HUES64 (cell line): ENCODE data around the gene RAB25.
"Not testable (repeated sequence)": the region's sequence is repeated elsewhere in the genome, so short reads cannot be mapped to it uniquely, and the experiment has no call there.

Source experiments
- H3K27ac ChIP-seq: 2 replicates; pipeline ENCODE4 v1.7.0; 2013; ENCODE audit warnings: low read depth, low read length, inconsistent platforms
- H3K27me3 ChIP-seq: 2 replicates; pipeline ENCODE4 v1.6.1; 2013; ENCODE audit warnings: mild to moderate bottlenecking, low read length; ENCODE audit not compliant: insufficient read depth
- H3K36me3 ChIP-seq: 2 replicates; pipeline ENCODE4 v1.6.1; 2013; ENCODE audit warnings: mild to moderate bottlenecking, low read length; ENCODE audit not compliant: insufficient read depth
- H3K4me1 ChIP-seq: 2 replicates; pipeline ENCODE4 v1.6.1; 2013; ENCODE audit warnings: mild to moderate bottlenecking, low read length, moderate library complexity; ENCODE audit not compliant: insufficient read depth
- H3K4me3 ChIP-seq: 2 replicates; pipeline ENCODE4 v1.5.1; 2013; ENCODE audit warnings: mild to moderate bottlenecking, low read length, moderate library complexity
- H3K9ac ChIP-seq: 2 replicates; pipeline ENCODE4 v1.6.1; 2013; ENCODE audit warnings: mild to moderate bottlenecking, low read depth, low read length
- H3K9me3 ChIP-seq: 2 replicates; pipeline ENCODE4 v1.6.1; 2013; ENCODE audit warnings: low read depth, low read length; ENCODE audit not compliant: insufficient read depth
- WGBS: fragments of 150-250, 120-280 bp; methylation state at CpG from one replicate; pipeline ENCODE4 v1.1.7; 2013; ENCODE audit warnings: missing lambda C conversion rate; 5-methylcytosine and 5-hydroxymethylcytosine counted together

The RAB25 gene

DNA sequence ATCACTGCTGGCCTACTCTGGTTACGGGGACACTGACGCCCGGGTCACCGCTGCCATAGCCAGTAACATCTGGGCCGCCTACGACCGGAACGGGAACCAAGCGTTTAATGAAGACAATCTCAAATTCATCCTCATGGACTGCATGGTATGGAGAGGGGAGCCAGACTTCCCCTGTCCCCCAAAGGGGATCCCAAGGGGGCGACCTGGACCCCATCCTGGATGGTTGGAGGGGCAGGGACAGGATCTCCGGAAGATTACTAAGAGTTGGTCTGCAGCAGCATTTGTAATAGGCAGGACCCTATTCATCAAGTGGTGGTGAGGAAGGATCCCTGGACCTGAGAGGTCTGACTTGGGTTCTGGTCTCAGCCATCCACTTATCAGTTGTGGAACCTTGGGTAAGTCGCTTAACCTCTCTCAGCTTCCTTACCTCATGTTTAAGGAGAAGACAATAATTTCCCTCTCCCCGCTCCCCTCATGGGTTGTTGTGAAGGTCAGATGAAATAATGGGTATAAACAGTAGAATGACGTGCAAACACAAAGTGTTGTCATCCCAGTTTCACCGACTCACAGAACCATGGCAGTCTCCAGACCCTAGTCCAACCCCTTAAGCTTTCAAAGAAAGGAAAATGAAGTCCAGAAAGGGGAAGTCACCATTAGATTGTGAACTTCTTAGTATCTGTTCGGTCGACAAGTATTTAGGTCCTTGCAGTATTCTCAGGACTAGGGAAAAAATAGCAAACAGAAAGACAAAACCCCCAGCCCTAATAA is 5.5 kb upstream of the RAB25 start:
- Histone ChIP-seq H3K4me1 (peaks cover 4% of the 10 kb centered on the region; the same call in 1 of the 2 replicates), H3K9me3 (no peaks in the 10 kb centered on the region), H3K36me3 (peaks cover 21% of the 10 kb centered on the region), H3K4me3 (peak overlapping the region; percentile 93), H3K9ac (peak overlapping the region; percentile 73), H3K27me3 (no peaks in the 10 kb centered on the region), H3K27ac (no peak overlapping the region)
- WGBS: 28% methylated on average over 16 of the region's 17 CpGs

GRCh38 chr1:156056326-156056849 is 4.6 kb upstream of the RAB25 start:
- H3K27ac ChIP-seq: no peak overlapping the region
- H3K4me1 ChIP-seq: peaks cover 4% of the 10 kb centered on the region; the same call in 1 of the 2 replicates
- peaks cover 18% of the 10 kb centered on the region for H3K36me3 ChIP-seq
- no peaks in the 10 kb centered on the region for H3K27me3 ChIP-seq
- H3K9ac ChIP-seq: no peak overlapping the region
- WGBS: 96% methylated on average over 1 of the region's 1 CpG
- no peak overlapping the region for H3K4me3 ChIP-seq
- H3K9me3 ChIP-seq: no peaks in the 10 kb centered on the region

DNA sequence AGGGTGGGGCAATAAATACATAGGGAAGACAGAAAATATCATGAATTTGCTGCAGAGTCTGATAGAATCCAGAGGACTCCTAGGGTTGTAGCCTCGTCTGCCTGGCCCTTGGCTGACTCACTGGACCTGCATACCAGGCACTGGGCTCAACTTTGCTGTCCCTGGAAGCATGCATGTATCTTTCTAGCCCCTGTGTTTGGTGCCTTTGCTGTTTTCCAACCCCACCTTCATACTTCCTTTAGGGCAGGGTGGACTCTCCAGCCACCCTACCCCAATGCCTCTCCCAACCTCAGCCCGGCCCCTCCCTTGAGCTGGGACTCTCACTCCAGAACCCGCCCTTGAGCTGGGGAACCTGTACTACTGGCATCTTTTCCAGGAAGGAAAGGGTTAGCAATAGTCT is 1.2 kb downstream of the RAB25 start:
- Histone ChIP-seq H3K27ac (no peak overlapping the region), H3K4me3 (peak overlapping the region; percentile 56; the same call in 1 of the 2 replicates), H3K9me3 (no peaks in the 10 kb centered on the region), H3K36me3 (peaks cover 10% of the 10 kb centered on the region), H3K9ac (no peak overlapping the region), H3K4me1 (peaks cover 16% of the 10 kb centered on the region; the same call in 1 of the 2 replicates), H3K27me3 (no peaks in the 10 kb centered on the region)
- WGBS: 67% methylated on average over 3 of the region's 3 CpGs

DNA sequence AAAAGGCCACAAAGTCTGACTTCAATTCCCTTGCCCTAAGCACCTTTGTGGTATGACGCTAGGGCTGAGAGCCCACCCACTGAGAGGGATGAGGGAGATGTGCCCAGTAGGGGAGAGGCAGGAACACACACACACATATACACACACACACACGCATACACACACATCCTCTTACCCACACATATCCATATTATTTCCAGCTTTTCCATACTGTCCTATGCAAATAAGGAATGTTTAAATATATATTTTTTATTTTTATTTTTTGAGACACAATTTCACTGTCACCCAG is 3.0 kb downstream of the RAB25 start:
- no peak overlapping the region for H3K27ac ChIP-seq
- H3K36me3 ChIP-seq: 0 out of 2 replicates have a peak, but pooled peaks cover 3% of the 10 kb centered on the region
- H3K4me1 ChIP-seq: peaks cover 16% of the 10 kb centered on the region; the same call in 1 of the 2 replicates
- 0% methylated on average over 1 of the region's 2 CpGs for WGBS
- H3K9me3 ChIP-seq: no peaks in the 10 kb centered on the region
- H3K27me3 ChIP-seq: no peaks in the 10 kb centered on the region
- no peak overlapping the region for H3K4me3 ChIP-seq
- no peak overlapping the region for H3K9ac ChIP-seq

- H3K9ac ChIP-seq: no peak overlapping the region
- WGBS: 100% methylated on average over 2 of the region's 2 CpGs
- peaks cover 5% of the 10 kb centered on the region; the same call in 1 of the 2 replicates for H3K36me3 ChIP-seq
- no peak overlapping the region for H3K4me3 ChIP-seq
- no peaks in the 10 kb centered on the region for H3K27me3 ChIP-seq
- no peak overlapping the region for H3K27ac ChIP-seq
- H3K9me3 ChIP-seq: no peaks in the 10 kb centered on the region
- H3K4me1 ChIP-seq: peaks cover 16% of the 10 kb centered on the region; the same call in 1 of the 2 replicates
These were observed 3.7 kb downstream of the RAB25 start for GRCh38 chr1:156064615-156065014.

DNA sequence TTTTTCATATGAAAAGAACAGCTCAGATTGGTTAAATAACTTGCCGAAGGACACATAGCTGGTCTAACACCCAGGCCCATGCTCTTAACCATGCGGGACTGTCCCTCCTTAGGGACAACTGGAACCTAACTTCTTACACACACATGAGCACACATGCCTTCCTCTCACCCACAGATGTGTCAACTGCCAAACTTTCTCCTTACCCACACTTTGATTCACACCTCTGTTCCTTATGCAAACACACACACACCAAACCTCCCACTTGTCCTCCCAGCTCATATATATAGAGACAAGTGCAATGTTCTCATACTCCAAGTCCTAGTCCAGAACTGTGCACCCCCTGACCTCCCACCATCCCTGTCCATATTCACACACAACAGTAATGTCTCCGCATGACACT is 4.3 kb downstream of the RAB25 start:
- Histone ChIP-seq H3K27me3 (no peaks in the 10 kb centered on the region), H3K4me1 (peaks cover 16% of the 10 kb centered on the region; the same call in 1 of the 2 replicates), H3K4me3 (no peak overlapping the region), H3K36me3 (peaks cover 10% of the 10 kb centered on the region; the same call in 1 of the 2 replicates), H3K9ac (no peak overlapping the region), H3K9me3 (no peaks in the 10 kb centered on the region), H3K27ac (no peak overlapping the region)
- WGBS: 86% methylated on average over 3 of the region's 3 CpGs

DNA sequence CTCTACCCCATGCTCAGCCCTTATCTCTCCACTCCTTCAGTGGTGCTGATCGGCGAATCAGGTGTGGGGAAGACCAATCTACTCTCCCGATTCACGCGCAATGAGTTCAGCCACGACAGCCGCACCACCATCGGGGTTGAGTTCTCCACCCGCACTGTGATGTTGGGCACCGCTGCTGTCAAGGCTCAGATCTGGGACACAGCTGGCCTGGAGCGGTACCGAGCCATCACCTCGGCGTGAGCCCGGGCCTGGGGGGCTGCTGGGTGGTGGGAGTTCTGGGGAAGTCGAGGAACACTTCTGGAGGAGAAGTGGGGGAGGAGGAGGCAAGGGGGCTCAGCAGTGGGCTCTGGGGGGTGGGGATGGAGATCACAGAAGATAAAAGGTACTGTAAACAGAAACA is 4.9 kb downstream of the RAB25 start:
- Histone ChIP-seq H3K9me3 (no peaks in the 10 kb centered on the region), H3K27ac (no peak overlapping the region), H3K4me3 (no peak overlapping the region), H3K4me1 (peaks cover 16% of the 10 kb centered on the region; the same call in 1 of the 2 replicates), H3K27me3 (no peaks in the 10 kb centered on the region), H3K9ac (no peak overlapping the region), H3K36me3 (peaks cover 11% of the 10 kb centered on the region; the same call in 1 of the 2 replicates)
- 75% methylated on average over 16 of the region's 16 CpGs for WGBS

DNA sequence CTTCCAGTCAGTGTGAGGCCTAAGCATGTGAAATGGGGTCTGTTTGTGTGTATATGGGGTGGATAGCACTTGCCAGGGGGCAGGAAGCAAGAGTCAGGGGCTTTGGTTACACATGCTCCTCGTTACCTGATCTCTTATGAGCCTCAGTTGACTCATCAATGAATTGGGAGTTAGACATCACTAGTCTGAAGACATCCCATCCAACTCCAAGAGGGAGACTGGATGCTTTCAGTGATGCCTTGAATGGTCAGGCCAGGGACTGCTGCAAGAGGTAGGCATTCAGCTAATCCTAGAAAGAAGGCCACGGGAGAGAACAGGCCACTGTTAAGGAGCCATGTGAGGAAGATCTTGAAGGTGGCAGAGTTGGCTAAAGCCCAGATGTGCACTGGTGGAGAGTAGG is 6.3 kb downstream of the RAB25 start:
- Histone ChIP-seq H3K4me1 (peaks cover 16% of the 10 kb centered on the region), H3K9ac (no peak overlapping the region), H3K4me3 (no peak overlapping the region), H3K9me3 (no peaks in the 10 kb centered on the region), H3K27me3 (no peaks in the 10 kb centered on the region), H3K36me3 (peaks cover 13% of the 10 kb centered on the region), H3K27ac (no peak overlapping the region)
- 86% methylated on average over 2 of the region's 2 CpGs for WGBS

GRCh38 chr1:156069490-156070455 is 8.8 kb downstream of the RAB25 start:
- Histone ChIP-seq H3K27ac (no peak overlapping the region), H3K9me3 (no peaks in the 10 kb centered on the region), H3K9ac (no peak overlapping the region), H3K36me3 (peaks cover 21% of the 10 kb centered on the region), H3K4me3 (no peak overlapping the region), H3K27me3 (no peaks in the 10 kb centered on the region), H3K4me1 (peaks cover 32% of the 10 kb centered on the region)
- WGBS: 93% methylated on average over 3 of the region's 3 CpGs

DNA sequence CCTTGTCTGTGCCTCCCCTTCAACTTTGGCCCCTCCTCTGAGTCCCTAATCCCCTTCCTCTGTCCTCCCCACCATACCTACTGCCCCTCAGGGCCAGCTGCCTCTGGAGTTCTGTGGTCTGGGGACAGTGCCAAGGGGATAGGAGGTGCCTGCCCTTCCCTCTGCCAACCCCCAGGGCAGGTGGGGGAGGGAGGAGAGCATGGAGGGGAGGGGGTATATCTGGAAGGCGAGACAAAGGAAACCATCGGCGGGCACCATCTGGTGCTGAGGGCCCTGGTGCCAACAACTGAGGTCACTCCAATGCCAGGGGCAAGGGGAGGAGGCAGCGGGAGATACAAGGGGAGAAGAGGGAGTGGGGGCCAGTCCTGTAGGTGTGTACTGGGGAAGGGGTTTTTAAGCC is 9.6 kb downstream of the RAB25 start:
- no peak overlapping the region for H3K9ac ChIP-seq
- H3K9me3 ChIP-seq: no peaks in the 10 kb centered on the region
- WGBS: 87% methylated on average over 4 of the region's 4 CpGs
- H3K4me3 ChIP-seq: no peak overlapping the region
- H3K27me3 ChIP-seq: no peaks in the 10 kb centered on the region
- peaks cover 39% of the 10 kb centered on the region for H3K4me1 ChIP-seq
- H3K27ac ChIP-seq: no peak overlapping the region
- peaks cover 25% of the 10 kb centered on the region for H3K36me3 ChIP-seq

DNA sequence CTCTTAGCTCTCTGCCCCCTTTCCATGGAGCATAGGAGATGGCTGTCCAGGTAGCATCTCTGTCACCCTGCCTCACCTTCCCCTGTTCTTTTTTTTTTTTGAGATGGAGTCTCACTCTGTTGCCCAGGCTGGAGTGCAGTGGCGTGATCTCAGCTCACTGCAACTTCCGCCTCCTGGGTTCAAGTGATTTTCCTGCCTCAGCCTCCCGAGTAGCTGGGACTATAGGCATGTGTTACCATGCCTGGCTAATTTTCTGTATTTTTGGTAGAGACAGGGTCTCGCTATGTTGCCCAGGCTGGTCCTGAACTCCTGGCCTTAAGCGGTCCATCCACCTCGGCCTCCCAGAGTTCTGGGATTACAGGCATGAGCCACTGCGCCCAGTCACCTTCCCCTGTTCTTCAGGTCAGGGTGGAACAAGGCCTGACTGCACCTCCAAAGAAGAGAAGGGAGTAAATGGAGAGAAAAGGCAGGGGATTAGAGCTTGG is 10.4 kb downstream of the RAB25 start:
- 91% methylated on average over 7 of the region's 7 CpGs for WGBS
- not testable (repeated sequence) for H3K27me3 ChIP-seq, H3K9me3 ChIP-seq

More for the DNA sequence above, 10.4 kb downstream of the RAB25 start:
- H3K36me3 ChIP-seq: peaks cover 30% of the 10 kb centered on the region
- H3K9ac ChIP-seq, H3K27ac ChIP-seq, H3K4me3 ChIP-seq: not testable (repeated sequence)
- H3K4me1 ChIP-seq: peaks cover 42% of the 10 kb centered on the region
